ENCODE results near the gene HIPK2.

DNA sequence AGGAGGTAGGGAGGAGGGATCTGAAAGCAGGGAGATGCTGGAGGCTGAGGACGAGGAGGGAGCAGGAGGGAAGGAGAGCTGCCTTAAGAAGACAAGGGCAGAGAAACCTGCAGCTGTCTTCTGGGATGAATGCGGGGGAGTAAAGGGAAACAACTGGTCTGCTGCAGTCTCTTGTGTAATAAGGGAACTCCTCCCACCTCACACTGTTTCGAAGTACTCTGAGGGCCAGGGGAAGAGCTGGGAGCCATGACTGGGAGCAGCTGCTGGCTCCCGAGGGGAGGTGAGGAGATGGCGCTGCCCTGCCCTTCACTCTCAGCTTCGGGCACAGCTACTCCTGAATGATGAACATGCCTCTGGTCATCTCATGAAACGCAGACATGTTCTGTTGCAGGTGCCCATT is 189.2 kb downstream of the HIPK2 start:
- TF ChIP-seq, protein P1, sequence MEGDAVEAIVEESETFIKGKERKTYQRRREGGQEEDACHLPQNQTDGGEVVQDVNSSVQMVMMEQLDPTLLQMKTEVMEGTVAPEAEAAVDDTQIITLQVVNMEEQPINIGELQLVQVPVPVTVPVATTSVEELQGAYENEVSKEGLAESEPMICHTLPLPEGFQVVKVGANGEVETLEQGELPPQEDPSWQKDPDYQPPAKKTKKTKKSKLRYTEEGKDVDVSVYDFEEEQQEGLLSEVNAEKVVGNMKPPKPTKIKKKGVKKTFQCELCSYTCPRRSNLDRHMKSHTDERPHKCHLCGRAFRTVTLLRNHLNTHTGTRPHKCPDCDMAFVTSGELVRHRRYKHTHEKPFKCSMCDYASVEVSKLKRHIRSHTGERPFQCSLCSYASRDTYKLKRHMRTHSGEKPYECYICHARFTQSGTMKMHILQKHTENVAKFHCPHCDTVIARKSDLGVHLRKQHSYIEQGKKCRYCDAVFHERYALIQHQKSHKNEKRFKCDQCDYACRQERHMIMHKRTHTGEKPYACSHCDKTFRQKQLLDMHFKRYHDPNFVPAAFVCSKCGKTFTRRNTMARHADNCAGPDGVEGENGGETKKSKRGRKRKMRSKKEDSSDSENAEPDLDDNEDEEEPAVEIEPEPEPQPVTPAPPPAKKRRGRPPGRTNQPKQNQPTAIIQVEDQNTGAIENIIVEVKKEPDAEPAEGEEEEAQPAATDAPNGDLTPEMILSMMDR (IDR thresholded peaks at IDR 0.05; ENCODE audit: poor library complexity), result no peak
- no peak for TF ChIP-seq EZH2 (IDR thresholded peaks at IDR 0.05; ENCODE audit: borderline replicate concordance)

Data from hepatocyte (in vitro differentiated cells).